Stimulated activated CD4-positive, alpha-beta T cell treated with anti-CD3 and anti-CD28 coated beads, Interleukin-15, amount 100 ng/mL, for 24 hours (primary cell): Measurements from ENCODE around the gene ARMH1.
"Not testable (repeated sequence)": the region's sequence is repeated elsewhere in the genome, so short reads cannot be mapped to it uniquely, and the experiment has no call there.

Source experiments
- DNase-seq: peaks from one replicate; pipeline ENCODE4 v3.0.0-alpha.2; 2020

Gene ARMH1

DNA sequence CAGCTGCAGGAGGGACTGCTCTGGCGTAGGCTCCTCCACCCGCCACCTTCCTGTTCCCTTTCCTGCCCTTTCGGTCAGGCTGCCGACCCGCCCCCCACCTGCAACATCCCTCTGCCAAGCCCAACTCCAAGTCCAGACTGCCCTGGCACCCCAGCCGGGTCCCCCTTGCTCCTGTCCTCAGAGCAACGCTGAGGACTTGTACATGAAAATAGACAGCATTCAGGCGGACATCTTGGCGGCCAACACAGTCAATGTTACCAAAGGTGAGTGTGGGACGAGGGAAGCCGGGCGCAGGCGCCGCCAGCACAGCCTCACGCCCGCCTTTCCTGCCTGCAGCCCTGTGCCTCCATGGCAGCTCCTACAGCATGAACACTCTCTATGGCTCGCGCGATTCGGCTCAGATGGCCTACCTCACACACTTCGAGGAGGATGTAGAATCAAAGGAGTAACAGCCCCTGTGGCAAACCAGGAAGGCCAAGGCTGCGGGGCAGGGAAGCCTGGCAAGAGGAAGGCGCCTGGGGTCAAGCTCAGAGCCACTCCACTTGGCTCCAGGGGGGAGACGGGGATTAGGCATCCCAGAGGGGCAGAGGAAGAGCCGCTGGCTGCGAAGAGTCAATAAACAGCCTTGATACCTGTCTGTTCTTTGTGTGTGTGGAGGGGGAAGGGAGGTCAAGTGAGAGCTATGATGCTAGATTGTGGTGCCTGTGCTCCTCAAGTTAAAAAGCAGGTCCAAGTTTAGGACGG is 50.6 kb downstream of the ARMH1 start:
- no peak for DNase-seq

DNA sequence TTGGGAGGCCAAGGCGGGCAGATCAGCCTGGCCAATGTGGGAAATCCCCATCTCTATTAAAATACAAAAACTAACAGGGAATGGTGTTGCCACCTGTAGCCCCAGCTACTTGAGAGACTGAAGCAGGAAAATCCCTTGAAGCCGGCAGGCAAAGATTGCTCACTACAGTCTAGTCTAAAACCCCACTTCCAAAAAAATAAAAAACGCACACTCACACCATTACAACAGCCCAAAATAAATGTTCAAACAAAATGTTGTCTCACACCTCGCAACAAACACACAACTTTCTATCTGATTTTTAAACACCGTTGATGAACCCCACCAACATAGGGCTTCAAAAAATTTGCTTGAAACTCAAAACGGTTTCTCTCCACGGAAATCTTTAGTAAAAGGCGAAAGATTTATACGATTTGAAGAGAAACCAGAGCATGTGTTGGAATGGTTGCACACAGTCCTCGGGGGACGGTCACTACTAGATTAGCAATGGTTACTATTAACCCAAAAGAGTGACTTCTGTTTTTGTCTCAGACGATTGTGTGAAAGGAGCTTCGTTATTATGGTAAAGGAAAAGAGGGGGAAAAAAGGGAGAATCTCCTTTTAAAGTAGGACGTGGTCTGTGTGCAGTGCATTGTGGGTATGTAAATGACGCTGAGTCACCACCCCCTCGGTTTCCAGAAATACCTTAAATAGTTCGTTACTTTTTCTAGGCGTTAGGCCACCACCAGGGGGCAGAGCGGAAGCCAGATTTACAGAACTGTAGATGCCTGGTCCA is 56.4 kb downstream of the ARMH1 start, which contains the start of gene RNU5D-1:
TSS of gene RNU5D-1 (minus strand) at position 430 of the 772 bp plus-strand sequence.
- peak; percentile 97 for DNase-seq

DNA sequence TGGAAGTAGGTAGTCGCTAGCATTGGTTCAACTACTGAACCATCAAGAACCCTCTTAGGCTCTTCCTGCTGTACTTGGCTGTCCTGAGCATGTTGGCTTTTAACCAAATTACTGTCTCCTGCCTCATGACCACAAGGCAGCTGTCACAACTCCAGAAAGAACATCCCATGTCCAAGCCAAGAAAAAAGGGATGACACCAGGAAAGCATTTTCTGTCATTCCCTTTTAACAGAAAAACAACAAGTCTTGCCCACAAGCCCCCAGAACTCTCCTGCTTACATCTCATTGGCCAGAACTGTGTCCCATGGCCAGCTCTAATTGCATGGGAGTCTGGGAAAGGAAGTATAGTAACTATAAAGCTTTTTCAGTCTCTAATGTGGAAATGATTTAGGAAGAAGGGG is 58.9 kb downstream of the ARMH1 start:
- DNase-seq: no peak

DNA sequence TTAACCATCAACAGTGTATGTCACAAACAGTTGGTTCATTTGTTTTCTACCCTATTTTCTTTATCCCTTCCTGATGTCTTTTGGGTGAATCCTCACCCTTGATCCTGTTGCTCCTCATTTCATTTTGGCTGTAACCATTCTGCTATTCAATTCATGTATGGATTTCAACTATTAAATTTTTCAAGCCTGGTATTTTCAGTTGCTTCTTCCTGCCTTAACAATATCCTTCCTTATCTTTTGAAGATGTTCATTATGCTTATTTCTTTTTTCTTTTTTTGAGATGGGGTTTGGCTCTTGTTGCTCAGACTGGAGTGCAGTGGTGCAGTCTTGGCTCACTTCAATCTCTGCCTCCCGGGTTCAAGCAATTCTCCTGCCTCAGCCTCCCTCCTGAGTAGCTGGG is 59.3 kb downstream of the ARMH1 start:
- no peak for DNase-seq

DNA sequence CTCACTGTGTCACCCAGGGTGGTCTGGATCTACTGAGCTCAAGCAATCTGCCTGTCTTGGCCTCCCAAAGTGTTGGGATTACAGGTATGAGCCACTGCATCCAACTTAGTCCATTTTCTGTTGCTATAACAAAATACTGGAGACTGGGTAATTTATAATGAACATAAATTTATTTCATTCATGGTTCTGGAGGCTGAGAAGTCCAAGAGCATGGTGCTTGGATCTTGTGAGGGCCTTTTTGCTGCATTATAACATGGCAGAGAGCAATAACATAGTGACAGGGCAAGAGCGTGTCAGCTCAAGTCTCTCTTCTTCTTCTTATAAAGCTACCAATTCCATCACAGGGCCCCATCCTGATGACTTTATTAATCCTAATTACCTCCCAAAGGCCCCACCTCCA is 61.5 kb downstream of the ARMH1 start:
- DNase-seq: no peak

DNA sequence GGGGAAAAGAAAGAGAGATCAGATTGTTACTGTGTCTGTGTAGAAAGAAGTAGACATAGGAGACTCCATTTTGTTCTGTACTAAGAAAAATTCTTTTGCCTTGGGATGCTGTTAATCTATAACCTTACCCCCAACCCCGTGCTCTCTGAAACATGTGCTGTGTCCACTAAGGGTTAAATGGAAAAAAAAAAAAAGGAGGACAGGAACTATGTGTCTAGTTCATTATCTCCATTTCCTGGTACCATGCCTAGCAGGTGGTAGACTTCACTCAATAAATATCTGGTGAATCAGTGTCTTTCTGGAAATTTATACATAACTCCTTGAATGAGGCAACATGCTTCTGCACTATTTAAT is 64.4 kb downstream of the ARMH1 start:
- not testable (repeated sequence) for DNase-seq

DNA sequence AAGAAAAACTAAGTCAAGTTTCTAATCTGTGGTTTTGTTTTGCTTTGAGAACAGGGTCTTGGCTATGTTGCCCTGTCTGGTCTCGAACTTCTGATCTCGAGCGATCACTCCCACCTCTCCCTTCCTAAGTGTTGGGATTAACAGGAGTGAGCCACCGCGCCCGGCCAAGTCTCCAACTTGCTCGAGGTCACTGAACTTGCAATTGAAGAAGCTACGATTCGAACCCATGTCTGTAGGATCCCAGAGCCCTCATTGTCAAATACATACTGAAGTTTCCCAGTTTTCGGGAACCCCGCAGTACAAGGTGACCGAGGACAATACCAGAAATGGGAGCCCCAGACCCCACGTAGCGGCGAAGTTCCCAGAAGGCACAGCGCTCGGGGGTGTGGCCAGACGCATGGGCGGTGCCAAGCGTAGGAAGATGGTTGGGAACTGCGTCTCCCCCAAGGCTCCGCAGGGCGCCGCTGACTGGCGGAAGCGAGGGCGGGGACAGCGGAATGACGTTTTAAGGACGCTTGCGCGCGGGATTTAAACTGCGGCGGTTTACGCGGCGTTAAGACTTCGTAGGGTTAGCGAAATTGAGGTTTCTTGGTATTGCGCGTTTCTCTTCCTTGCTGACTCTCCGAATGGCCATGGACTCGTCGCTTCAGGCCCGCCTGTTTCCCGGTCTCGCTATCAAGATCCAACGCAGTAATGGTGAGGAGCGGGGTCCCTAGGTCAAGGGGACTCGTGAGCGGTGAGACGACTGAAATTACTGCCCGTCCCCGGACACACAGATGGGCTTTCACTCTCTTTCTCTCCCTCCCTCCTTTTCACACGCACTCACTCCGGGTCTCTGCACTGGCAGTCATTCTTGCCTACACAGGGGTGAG is 65.0 kb downstream of the ARMH1 start, which contains the start of gene KIF2C:
TSS of gene KIF2C (plus strand) at position 531 of the 872 bp plus-strand sequence. CDS start at position 627, 96 bp downstream.
- DNase-seq: peak; percentile 99

DNA sequence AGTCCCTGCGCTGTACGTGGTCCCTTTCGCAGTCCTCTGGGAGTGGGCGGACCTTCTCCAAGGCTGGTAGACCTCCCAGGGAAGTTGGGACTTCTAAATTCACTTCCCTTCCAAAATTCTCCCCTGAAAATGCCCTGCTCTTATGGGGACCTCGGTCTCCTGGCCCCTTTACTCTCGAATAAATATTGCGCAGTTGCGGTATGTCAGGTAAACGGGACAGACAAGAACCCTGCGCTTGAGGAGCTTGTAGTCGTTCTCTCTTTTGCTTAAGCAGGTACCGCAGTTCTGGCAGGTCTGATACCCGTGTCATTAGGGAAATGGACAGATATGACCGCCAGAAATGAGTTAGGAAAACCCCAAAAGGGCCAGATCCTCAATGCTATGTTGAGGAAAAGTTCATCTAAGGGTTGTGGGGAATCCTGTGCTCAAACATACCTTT is 65.7 kb downstream of the ARMH1 start:
- no peak for DNase-seq

DNA sequence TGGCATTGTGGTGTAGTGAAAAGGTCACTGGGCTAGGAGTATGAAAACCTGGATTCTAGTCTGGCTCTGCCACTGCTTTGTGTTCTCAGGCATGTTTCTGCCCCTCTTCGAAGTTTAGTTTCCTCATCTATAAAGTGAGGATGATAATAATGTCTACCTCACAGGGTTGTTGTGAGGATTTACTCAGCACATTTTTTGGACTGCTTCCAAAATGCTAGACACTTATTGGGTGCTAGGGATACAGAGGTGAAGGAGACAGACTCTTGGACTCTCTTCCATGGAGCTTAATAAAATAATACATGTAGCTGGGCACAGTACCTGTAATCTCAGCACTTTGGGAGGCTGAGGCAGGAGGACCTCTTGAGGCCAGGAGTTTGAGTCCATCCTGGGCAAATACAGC is 68.7 kb downstream of the ARMH1 start:
- no peak for DNase-seq

DNA sequence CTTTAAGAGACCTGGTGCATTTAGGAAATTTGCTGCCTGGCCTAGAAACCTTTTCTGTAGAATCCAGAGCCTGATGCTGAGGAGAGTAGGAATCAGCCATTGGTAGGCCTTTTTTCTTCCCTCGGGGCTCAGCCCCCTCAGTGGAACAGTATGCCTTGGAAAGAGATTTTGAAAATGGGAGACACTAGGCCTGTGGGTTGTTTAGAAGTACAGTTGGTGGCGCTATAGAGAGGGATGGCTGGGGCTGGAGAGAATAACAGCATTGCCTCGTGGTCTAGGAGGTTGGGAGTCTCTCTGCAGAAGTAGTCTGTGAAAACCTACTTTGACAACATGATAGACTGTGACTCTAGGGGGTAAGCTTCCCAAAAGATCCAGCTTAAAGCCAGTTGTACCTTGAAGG is 73.4 kb downstream of the ARMH1 start:
- DNase-seq: no peak

DNA sequence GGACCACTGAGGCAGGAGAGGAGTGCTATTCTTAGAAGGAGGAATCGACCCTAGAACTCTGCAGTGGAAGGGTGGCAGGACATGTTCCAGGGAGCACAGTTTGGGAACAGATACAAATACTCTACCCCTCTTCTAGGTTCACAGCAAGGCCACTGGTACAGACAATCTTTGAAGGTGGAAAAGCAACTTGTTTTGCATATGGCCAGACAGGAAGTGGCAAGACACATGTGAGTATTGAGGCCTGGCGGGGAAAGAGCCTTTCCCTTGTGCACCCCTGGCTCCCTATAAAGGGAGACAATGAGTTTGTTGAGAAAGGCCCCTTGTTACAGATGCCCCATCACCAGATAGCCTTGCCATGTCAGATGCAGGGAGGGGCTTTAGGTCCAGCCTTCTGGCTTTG is 82.9 kb downstream of the ARMH1 start:
- no peak for DNase-seq

DNA sequence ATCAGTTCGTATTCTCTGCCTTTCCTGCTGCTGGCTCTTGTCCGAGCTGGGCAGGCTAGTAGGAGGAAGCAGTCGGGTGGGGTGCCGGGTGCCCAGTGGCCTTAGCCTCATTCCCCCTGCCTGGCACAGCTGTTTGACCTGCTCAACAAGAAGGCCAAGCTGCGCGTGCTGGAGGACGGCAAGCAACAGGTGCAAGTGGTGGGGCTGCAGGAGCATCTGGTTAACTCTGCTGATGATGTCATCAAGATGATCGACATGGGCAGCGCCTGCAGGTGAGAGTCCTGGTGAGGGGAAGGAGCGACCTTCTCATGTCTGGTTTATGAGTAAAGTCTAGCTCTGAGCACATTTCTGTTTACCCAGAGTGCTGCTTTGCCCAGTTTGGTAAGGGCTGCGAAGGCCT is 84.6 kb downstream of the ARMH1 start:
- no peak for DNase-seq

DNA sequence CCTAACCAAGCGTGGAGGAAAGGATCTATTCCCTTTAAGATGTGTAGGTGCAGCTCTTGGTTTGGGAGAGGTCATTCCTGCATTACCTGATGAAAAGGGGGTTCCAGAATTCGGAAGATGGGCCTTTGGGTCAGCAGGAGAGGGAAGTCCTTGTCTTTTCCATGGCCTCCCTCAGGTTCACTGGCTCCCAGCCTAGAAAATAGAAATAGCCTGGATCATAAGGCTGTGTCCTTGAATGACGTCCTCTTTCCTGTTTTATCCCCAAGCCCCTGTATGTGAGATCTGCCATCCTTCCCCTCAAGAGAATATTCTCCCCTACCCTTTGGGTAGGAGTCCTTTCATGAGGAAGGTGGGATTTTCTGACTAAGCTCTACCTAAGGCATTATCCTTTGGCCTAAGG is 86.4 kb downstream of the ARMH1 start:
- no peak for DNase-seq

DNA sequence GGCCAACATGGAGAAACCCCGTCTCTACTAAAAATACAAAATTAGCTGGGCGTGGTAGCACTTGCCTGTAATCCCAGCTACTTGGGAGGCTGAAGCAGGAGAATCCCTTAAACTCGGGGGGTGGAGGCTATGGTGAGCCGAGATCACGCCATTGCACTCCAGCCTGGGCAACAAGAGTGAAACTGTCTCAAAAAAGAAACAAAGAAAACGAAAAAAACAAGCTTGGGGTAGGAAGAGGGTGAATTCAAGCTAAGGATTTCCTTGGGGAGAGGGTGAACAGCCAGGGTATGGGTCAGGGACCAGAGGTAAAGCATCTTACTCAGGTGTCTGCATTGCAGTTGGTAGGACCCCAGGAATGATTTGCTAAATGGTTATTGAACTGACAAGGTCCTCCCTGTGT is 91.9 kb downstream of the ARMH1 start:
- DNase-seq: not testable (repeated sequence)
